Retinal pigment epithelial cell (primary cell): ENCODE measurements around the gene JAG2.

ENCODE experiments used
- DNase-seq: peaks from one replicate; pipeline ENCODE4 v3.0.0-alpha.2; 2010; ENCODE audit warnings: low read depth
- H3K4me3 ChIP-seq: 2 replicates; pipeline ENCODE4 v1.5.1; 2011; ENCODE audit warnings: mild to moderate bottlenecking, low read length, control low read depth, moderate library complexity
- CTCF ChIP-seq: conservative IDR thresholded peaks from 2 replicates; pipeline ENCODE4 v1.5.1; 2011; ENCODE audit warnings: low read depth, low read length, control low read depth, inconsistent platforms

The JAG2 gene

GRCh38 chr14:105193916-105194782 is 25.6 kb upstream of the JAG2 start:
- no peak for TF ChIP-seq CTCF
- DNase-seq = no peak
- H3K4me3 ChIP-seq = no peak overlapping the region

- no peak overlapping the region for H3K4me3 ChIP-seq
- DNase-seq = no peak
- TF ChIP-seq CTCF = no peak
Measured at GRCh38 chr14:105192866-105193731, 24.5 kb upstream of the JAG2 start.

- no peak for DNase-seq
- no peak for TF ChIP-seq CTCF
- no peak overlapping the region for H3K4me3 ChIP-seq
Measured at GRCh38 chr14:105187935-105188524, 19.5 kb upstream of the JAG2 start.

GRCh38 chr14:105187116-105187515 is 18.5 kb upstream of the JAG2 start:
- TF ChIP-seq CTCF = no peak
- no peak for DNase-seq

GRCh38 chr14:105185973-105186372 is 17.4 kb upstream of the JAG2 start:
- H3K4me3 ChIP-seq = no peak overlapping the region
- no peak for TF ChIP-seq CTCF
- DNase-seq = no peak

More at GRCh38 chr14:105187116-105187515, 18.5 kb upstream of the JAG2 start:
- no peak overlapping the region for H3K4me3 ChIP-seq

- DNase-seq = no peak
- no peak overlapping the region for H3K4me3 ChIP-seq
- no peak for TF ChIP-seq CTCF
Measured at GRCh38 chr14:105185001-105185400, 16.4 kb upstream of the JAG2 start.
